DND-41 (cell line): ENCODE results near the gene TEAD1.

ENCODE experiments used
- ATAC-seq: fragments of 200-7000 bp; cut with Tn5 transposase; 3 replicates; pipeline ENCODE4 v1.9.1; 2021; ENCODE audit warnings: low read depth; ENCODE audit not compliant: insufficient read depth
- DNase-seq: peaks from one replicate; pipeline ENCODE4 v3.0.0-alpha.2; 2020
- H2AFZ ChIP-seq: 2 replicates; pipeline ENCODE4 v1.6.0; 2012; ENCODE audit warnings: low read depth, low read length
- H3K27ac ChIP-seq: 2 replicates; pipeline ENCODE4 v1.5.1; 2012; ENCODE audit warnings: low read length, inconsistent platforms
- H3K27me3 ChIP-seq: fragments of 200-600 bp; sonication (generic); 2 replicates; pipeline ENCODE4 v1.6.0; 2012; ENCODE audit warnings: low read length, mild to moderate bottlenecking, inconsistent platforms; ENCODE audit not compliant: insufficient read depth, poor library complexity
- H3K36me3 ChIP-seq: 2 replicates; pipeline ENCODE4 v1.5.1; 2012; ENCODE audit warnings: low read length, inconsistent platforms; ENCODE audit not compliant: insufficient read depth
- H3K4me1 ChIP-seq: 2 replicates; pipeline ENCODE4 v1.5.1; 2012; ENCODE audit warnings: mild to moderate bottlenecking, low read length; ENCODE audit not compliant: insufficient read depth
- H3K4me2 ChIP-seq: 2 replicates; pipeline ENCODE4 v1.6.0; 2012; ENCODE audit warnings: mild to moderate bottlenecking, moderate library complexity, low read length, inconsistent platforms; ENCODE audit not compliant: insufficient read depth
- H3K4me3 ChIP-seq, 2 experiments: fragments of 200-600 bp in 1 of 2; shearing (Covaris generic) in 1 of 2; 2 replicates each; pipeline ENCODE4 v1.5.1; 2012 to 2016; ENCODE audit warnings: inconsistent platforms in 2 of 2, low read length in 2 of 2, mild to moderate bottlenecking in 2 of 2, low read depth in 1 of 2, moderate library complexity in 1 of 2
- H3K79me2 ChIP-seq: 2 replicates; pipeline ENCODE4 v1.6.0; 2012; ENCODE audit warnings: low read length, inconsistent platforms; ENCODE audit not compliant: insufficient read depth
- H3K9ac ChIP-seq: 2 replicates; pipeline ENCODE4 v1.6.0; 2012; ENCODE audit warnings: low read depth, mild to moderate bottlenecking, inconsistent platforms, low read length, moderate library complexity
- H3K9me3 ChIP-seq: 2 replicates; pipeline ENCODE4 v1.5.1; 2012; ENCODE audit warnings: low read length, moderate library complexity, mild to moderate bottlenecking, inconsistent platforms; ENCODE audit not compliant: insufficient read depth, severe bottlenecking
- H4K20me1 ChIP-seq: 2 replicates; pipeline ENCODE4 v1.6.0; 2012; ENCODE audit warnings: low read length; ENCODE audit not compliant: insufficient read depth
- EZH2 ChIP-seq: IDR thresholded peaks from 3 replicates; pipeline ENCODE4 v1.6.1; 2012; ENCODE audit warnings: borderline replicate concordance, low read depth, mild to moderate bottlenecking, moderate library complexity, low read length, inconsistent platforms; ENCODE audit not compliant: severe bottlenecking
- TF ChIP-seq, protein P1 (sequence below): IDR thresholded peaks from 2 replicates; pipeline ENCODE4 v1.5.1; 2012; ENCODE audit warnings: borderline replicate concordance, low read length, moderate library complexity, mild to moderate bottlenecking; ENCODE audit not compliant: poor library complexity, severe bottlenecking; ENCODE audit errors: extremely low read depth

The TEAD1 gene

GRCh38 chr11:12682737-12683500 lies 8.7 kb downstream of the TEAD1 start:
- Histone ChIP-seq H3K79me2 (no peaks in the 10 kb centered on the region), H3K9ac (no peak overlapping the region), H3K4me1 (no peaks in the 10 kb centered on the region), H3K36me3 (no peaks in the 10 kb centered on the region), H3K4me3 (no peak overlapping the region), H3K27me3 (peaks cover 44% of the 10 kb centered on the region), H3K9me3 (no peaks in the 10 kb centered on the region), H4K20me1 (no peaks in the 10 kb centered on the region), H3K27ac (no peak overlapping the region), H3K4me2 (no peak overlapping the region), H2AFZ (no peak overlapping the region)
- no peak for ATAC-seq
- no peak for DNase-seq
- TF ChIP-seq EZH2: no peak
- TF ChIP-seq, protein P1, sequence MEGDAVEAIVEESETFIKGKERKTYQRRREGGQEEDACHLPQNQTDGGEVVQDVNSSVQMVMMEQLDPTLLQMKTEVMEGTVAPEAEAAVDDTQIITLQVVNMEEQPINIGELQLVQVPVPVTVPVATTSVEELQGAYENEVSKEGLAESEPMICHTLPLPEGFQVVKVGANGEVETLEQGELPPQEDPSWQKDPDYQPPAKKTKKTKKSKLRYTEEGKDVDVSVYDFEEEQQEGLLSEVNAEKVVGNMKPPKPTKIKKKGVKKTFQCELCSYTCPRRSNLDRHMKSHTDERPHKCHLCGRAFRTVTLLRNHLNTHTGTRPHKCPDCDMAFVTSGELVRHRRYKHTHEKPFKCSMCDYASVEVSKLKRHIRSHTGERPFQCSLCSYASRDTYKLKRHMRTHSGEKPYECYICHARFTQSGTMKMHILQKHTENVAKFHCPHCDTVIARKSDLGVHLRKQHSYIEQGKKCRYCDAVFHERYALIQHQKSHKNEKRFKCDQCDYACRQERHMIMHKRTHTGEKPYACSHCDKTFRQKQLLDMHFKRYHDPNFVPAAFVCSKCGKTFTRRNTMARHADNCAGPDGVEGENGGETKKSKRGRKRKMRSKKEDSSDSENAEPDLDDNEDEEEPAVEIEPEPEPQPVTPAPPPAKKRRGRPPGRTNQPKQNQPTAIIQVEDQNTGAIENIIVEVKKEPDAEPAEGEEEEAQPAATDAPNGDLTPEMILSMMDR: no peak

GRCh38 chr11:12683874-12684273 lies 9.7 kb downstream of the TEAD1 start:
- Histone ChIP-seq H3K9me3 (no peaks in the 10 kb centered on the region), H3K79me2 (no peaks in the 10 kb centered on the region), H2AFZ (no peak overlapping the region), H3K4me1 (no peaks in the 10 kb centered on the region), H4K20me1 (no peaks in the 10 kb centered on the region), H3K4me2 (no peak overlapping the region), H3K36me3 (no peaks in the 10 kb centered on the region), H3K27me3 (peaks cover 44% of the 10 kb centered on the region), H3K4me3 (no peak overlapping the region), H3K9ac (no peak overlapping the region), H3K27ac (no peak overlapping the region)
- DNase-seq (no peak), ATAC-seq (no peak)
- TF ChIP-seq, protein P1: no peak
- TF ChIP-seq EZH2: no peak

DNA sequence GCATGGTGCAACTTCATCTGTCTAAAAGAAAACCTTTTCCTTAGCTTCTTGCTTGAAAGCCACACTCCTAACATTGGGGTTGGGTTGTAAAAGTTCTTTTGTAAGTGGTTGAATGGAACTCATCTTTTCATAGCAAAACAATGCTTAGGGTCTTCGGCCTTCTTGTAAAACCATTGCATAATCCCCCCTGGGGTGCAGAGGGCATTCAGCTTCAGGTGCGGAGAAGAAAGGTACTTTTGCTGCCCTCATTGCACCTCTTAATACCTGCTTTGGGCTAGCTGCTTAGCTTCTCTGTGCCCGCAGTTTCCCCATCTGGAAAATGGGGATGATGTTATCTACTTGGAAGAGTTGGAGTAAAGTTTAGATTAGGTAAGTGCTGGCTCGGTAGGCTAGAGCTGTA lies 10.1 kb downstream of the TEAD1 start:
- ATAC-seq (no peak), DNase-seq (no peak)
- Histone ChIP-seq H3K27ac (no peak overlapping the region), H2AFZ (no peak overlapping the region), H4K20me1 (no peaks in the 10 kb centered on the region), H3K4me3 (no peak overlapping the region), H3K27me3 (peaks cover 39% of the 10 kb centered on the region), H3K9ac (no peak overlapping the region), H3K79me2 (no peaks in the 10 kb centered on the region), H3K36me3 (no peaks in the 10 kb centered on the region), H3K4me2 (no peak overlapping the region), H3K4me1 (no peaks in the 10 kb centered on the region), H3K9me3 (no peaks in the 10 kb centered on the region)
- TF ChIP-seq, protein P1: no peak
